HCEC 1CT (cell line): ENCODE data around the gene TENM3.

Experiments used
- DNase-seq: peaks from one replicate; pipeline ENCODE4 v3.0.0-alpha.2; 2017

Gene TENM3

GRCh38 chr4:182255441-182256190 lies 12.4 kb downstream of the TENM3 start:
- peak; percentile 11 for DNase-seq

DNA sequence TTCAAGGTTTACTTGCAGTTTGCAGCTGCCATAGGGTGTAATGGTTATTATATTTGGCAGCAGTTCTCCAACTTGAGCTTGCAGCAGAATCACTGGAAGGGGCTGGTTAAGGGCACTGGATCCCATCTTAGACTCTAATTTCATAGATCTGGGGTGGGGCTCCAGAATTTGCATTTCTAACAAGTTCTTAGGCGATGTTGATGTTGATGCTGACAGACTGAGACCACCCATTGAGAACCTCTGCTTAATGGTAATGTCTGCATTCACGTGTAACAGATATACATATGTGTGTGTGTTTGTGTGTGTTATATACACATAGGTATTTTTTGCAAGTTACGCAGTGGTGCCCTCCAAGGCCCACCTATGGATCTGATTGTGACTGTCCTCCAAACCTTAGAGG lies 13.8 kb downstream of the TENM3 start:
- DNase-seq: no peak

DNA sequence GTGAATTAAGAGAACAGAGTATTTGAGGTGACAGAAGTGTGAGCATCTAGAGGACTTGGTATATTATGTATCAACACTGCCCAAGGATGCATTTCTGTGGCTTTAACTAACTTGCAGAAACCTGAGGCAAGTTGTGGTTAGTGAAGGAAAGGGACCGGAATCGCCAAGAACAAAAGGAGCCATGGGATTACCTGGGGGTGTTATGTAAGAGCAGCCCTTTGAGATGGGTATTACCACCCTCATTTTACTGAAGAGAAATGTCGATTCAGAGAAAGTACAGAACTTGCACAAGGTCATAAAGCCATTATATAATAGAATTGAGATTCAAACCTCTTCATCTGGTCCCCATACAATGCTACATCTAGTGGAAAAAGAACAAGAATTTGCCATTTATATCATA lies 14.3 kb downstream of the TENM3 start:
- DNase-seq: no peak

DNA sequence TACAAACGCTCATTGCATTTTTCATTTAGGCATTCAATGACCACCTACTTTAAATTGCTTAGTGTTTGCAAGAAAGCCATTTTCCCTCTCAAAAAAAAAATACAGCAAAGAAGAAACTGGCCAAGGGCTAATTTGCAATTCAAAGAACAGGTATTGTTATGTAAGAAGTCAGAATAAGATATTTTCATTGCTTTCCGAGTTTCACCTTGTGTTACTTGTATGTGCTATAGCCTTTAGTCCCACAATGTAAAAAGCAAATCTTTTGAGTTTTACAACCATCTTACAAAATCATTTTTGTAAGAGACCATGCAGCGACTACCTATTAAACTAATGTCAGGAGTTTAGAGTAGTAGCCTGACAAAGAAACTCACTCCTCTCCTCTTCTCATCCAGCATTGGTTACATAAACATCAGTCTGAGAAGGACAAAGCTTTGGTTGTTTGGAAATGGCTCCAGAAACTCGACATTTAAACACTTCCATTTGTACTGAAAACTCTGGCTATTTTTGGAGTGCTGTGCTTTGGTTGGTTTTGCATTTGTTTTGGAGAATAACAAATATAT lies 15.3 kb downstream of the TENM3 start:
- DNase-seq: no peak

- DNase-seq: no peak
These were observed 18.5 kb downstream of the TENM3 start for GRCh38 chr4:182261651-182262223.

DNA sequence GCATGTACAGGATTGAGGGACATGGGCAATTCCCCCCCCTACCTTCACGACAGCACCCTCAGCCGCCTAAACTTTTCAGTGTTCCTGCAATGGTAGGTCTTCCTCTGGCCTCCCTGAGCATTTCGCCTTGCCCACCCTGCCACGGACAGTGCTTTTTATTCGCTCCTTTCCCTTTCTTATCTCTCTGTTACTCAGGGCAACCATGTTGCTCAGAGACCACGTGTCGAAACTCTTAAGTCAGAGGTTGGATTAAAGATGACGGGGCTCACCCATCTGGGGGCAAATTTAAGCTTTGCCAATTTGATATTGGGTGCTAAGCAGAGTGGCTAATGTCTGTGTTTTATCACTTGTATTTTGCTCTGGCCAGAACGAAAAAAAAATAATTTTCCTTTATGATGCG lies 20.4 kb downstream of the TENM3 start:
- DNase-seq: no peak

- DNase-seq: no peak
These were observed 21.0 kb downstream of the TENM3 start for GRCh38 chr4:182264139-182264752.

- DNase-seq: no peak
These were observed 22.7 kb downstream of the TENM3 start for GRCh38 chr4:182265881-182266280.

- DNase-seq: no peak
These were observed 23.8 kb downstream of the TENM3 start for GRCh38 chr4:182267048-182267447.

- no peak for DNase-seq
These were observed 25.8 kb downstream of the TENM3 start for GRCh38 chr4:182268966-182269365.

GRCh38 chr4:182271731-182272130 lies 28.5 kb downstream of the TENM3 start:
- no peak for DNase-seq

DNA sequence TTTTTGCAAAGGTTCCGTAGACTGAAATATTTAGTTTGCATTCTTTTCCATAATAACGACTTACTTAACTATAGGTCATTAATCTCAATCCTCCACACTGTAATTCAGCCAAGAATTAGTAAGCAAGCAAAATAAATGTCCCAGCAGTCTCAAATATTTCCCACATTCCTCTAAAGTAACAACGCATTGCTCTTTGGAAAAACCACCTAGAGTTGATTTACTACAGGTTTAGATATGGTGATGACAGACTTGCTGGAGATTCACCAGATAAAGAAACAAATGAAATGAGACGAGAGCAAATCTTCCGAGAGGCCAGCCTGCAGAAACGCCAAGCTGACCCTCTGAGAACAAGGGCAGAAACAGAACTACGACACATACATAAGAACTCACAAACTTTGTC lies 28.9 kb downstream of the TENM3 start:
- no peak for DNase-seq

DNA sequence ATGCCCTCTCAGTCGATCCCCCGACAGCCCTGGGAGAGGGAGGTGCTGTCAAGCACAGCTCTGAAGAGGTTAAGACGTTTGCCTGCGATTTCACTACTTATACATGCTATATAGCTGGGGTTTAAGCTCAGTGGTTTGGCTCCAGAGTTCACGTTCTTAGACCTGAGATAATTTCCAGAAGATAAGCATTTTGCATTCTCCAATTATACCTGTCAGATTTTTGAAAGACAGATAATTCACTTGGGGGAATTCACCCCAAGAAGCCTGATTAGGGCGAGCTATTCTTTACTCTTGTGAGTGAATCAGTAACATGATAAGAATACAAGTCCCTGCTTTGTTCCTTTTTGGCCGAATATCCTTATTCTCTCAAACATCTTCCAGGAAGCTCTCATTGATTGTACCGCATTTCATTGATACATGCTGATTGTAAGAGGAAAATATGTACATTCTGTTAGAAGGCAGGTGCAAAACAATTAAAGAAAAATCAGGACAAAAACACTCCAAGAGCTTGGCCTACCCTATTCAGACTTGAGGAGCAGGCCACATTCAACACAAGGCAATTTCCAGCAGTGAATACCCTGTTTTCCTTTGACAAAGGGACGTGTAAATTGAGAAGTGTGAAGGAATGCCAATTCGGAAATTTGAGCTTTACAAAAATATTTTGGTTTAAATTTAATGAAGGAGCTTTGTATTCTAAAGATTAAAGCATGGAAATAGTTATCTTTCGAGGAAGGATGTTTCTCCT lies 30.2 kb downstream of the TENM3 start:
- DNase-seq: no peak

GRCh38 chr4:182276210-182277109 lies 33.3 kb downstream of the TENM3 start:
- no peak for DNase-seq

- DNase-seq: no peak
These were observed 34.2 kb downstream of the TENM3 start for GRCh38 chr4:182277377-182277776.

DNA sequence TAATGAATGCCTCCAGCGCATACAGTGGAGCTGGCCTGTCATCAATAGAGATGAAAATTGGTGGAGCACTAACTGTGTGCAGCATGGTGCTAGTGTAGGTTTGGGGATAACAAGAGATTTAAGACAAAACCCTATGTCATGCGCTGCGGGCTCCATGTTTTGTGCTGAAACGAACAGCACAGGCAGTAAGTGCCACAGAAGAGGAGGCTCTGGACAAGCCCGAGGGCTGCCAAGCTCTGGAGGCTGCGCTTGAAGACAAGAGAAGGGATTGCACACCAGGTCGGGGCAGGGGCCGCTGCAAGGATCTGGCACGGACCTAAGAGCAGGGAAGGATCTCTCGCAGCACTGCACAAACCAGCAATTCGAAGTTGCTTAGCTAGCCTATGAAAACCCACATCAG lies 35.5 kb downstream of the TENM3 start:
- DNase-seq: no peak

GRCh38 chr4:182280436-182281111 lies 37.4 kb downstream of the TENM3 start:
- peak; percentile 31 for DNase-seq

DNA sequence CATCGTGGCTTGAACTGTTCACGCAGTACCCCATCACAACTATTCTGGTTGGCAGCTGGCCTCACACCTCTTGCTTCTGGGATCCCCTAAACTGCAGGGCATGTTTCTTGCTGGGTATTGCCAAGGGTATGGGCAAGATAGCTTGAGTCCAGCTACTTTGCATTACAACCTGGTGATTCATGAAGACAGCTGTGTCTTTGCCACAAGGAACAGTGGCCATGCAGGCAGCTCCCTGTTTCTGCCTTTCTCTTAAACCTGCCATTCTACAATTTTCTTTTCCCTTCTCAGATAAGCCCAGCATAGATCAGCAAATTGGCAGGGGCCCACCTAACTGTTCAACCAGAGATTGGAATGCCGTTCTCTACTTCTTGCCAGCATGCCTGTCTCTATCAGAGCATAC lies 42.8 kb downstream of the TENM3 start:
- peak; percentile 30 for DNase-seq

DNA sequence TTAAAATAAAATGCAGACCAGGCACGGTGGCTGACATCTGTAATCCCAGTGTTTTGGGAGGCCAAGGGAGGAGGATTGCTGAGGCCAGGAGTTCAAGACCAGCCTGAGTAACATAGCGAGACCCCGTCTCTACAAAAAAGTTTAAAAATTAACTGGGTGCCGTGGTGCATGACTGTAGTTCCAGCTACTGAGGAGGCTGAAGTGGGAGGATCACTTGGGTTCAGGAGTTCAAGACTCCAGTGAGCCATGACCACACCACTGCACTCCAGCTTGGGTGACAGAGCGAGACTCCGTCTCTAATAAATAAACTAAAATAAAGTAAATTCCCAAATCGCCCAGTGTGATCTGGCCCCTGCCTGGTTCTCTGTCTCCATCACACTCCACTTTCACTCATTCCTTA lies 43.7 kb downstream of the TENM3 start:
- no peak for DNase-seq

DNA sequence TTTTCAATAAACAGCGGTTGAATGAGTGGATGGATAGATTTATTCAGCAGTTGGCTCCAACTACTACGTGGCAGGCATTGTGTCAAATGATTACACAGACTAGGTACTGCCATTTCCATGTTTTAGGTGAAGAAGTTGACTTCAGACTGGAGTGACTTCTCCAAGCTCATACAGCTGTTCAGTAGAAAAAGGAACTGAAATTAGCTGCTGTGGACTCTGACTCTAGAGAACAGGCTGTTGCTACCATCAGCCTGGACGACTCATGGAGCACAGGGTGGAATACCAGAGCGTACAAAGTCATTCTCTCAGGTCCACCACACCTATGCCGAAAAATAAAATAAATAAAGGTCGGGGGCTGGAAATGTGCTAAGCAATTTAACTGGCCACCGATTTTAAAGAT lies 45.3 kb downstream of the TENM3 start:
- DNase-seq: no peak

- no peak for DNase-seq
These were observed 46.6 kb downstream of the TENM3 start for GRCh38 chr4:182289809-182290208.

DNA sequence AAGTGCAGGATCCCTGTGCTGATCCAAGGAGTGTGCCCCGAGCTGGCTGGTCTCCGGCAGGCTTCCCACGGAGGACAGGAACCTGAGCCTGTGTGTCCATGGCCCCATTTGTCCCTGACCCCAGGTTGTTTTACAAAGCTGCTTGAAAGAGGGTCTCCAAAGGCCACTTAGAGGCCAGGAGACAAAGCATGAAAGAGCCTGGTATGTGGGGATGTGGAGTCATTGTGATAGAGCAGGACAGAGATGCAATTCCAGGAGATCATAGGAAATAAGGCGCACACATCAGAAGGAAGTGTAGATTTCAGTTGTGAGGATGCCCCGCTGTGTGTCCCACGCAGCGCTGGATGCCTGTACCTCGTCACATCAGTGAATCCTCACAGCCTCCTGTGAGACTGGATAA lies 48.0 kb downstream of the TENM3 start:
- no peak for DNase-seq
